K562 (cell line): ENCODE results near the gene HSPA5. TPM values are rescaled to one million over a fixed set of nuclear protein-coding genes. Genes with fewer than 3 reads are reported as not detected.

Experiments used
- ASH1L ChIP-seq: fragments of 450-650 bp; IDR thresholded peaks from 2 replicates; pipeline ENCODE4 v1.6.1; 2018; ENCODE audit warnings: borderline replicate concordance, mild to moderate bottlenecking, low read depth; ENCODE audit not compliant: partially characterized antibody
- HMG20B ChIP-seq: fragments of 250-450 bp; sonication (Bioruptor Pico); IDR thresholded peaks from 2 replicates; pipeline ENCODE4 v1.5.0; 2021; ENCODE audit warnings: mild to moderate bottlenecking
- NFIX ChIP-seq: fragments of 250-450 bp; sonication (Bioruptor Pico); IDR thresholded peaks from 2 replicates; pipeline ENCODE4 v1.4.0; 2020; ENCODE audit warnings: low read depth, mild to moderate bottlenecking, moderate library complexity
- NFXL1 ChIP-seq: fragments of 450-650 bp; formaldehyde crosslinking; IDR thresholded peaks from 2 replicates; pipeline ENCODE4 v1.4.0; 2021; ENCODE audit warnings: mild to moderate bottlenecking
- PHF20 ChIP-seq: fragments of 450-650 bp; IDR thresholded peaks from 2 replicates; pipeline ENCODE4 v1.6.1; 2018; ENCODE audit not compliant: partially characterized antibody
- SP2 ChIP-seq: IDR thresholded peaks from 2 replicates; pipeline ENCODE4 v1.6.1; 2011; ENCODE audit warnings: mild to moderate bottlenecking, low read depth, low read length, moderate library complexity; ENCODE audit not compliant: poor library complexity, severe bottlenecking; ENCODE audit errors: extremely low read depth
- SUPT5H ChIP-seq: fragments of 450-650 bp; IDR thresholded peaks from 2 replicates; pipeline ENCODE4 v1.6.1; 2016
- U2AF1 ChIP-seq: fragments of 200-400 bp; formaldehyde crosslinking; optimal IDR thresholded peaks from 2 replicates; pipeline ENCODE3; 2017; ENCODE audit warnings: mild to moderate bottlenecking, low read depth, low read length, moderate library complexity
- ZNF592 ChIP-seq: fragments of 450-650 bp; IDR thresholded peaks from 2 replicates; pipeline ENCODE4 v1.6.1; 2017; ENCODE audit warnings: antibody characterized with exemption, mild to moderate bottlenecking
- polyA plus RNA-seq, 8 experiments: library from polyadenylated mRNA; depleted of rRNA in 4 of 8; stranded (reverse) in 5 of 8; unstranded in 3 of 8; fragments of >200 nt; fragmentation: Nextera tagmentation in 2 of 8; fragmentation: Illumina TruSeq in 1 of 8; extraction: Ambion mirVana in 2 of 8; extraction: Trizol in 1 of 8; gene quantifications; 2 replicates each; pipeline versions ENCODE4 v1.2.1 to v1.2.3, GENCODE V29; 2011 to 2014; ENCODE audit warnings: inconsistent platforms in 1 of 8, missing spikeins in 1 of 8
- total RNA-seq, 7 experiments: library from RNA; depleted of rRNA in 6 of 7; stranded (reverse); fragments of >200 nt in 6 of 7; fragmentation: Illumina TruSeq in 2 of 7; extraction: Trizol in 2 of 7; gene quantifications; 2 replicates each; pipeline versions ENCODE4 v1.2.1 to v1.2.3, GENCODE V29; 2011 to 2021; ENCODE audit warnings: low replicate concordance in 1 of 7
- TF ChIP-seq, protein P1 (sequence below), 3 experiments: fragments of 200-800 bp in 1 of 3; fragments of 250-450 bp in 1 of 3; fragments of 450-650 bp in 1 of 3; sonication (Bioruptor Pico) in 1 of 3; sonication (Bioruptor generic) in 1 of 3; formaldehyde crosslinking in 1 of 3; IDR thresholded peaks; 2 replicates each; pipeline versions ENCODE4 v1.6.1 to v1.8.0; 2016 to 2022; ENCODE audit warnings: mild to moderate bottlenecking in 2 of 3, missing genetic modification characterization in 2 of 3, missing compliant biosample characterization in 1 of 3, moderate library complexity in 1 of 3

HSPA5 gene
- total and polyA plus RNA-seq, 9 of the 15 experiments (the other 6 are each of a cell fraction or from before 2014, with no cell fraction given): 48.0 to 265 (median 113) TPM

DNA sequence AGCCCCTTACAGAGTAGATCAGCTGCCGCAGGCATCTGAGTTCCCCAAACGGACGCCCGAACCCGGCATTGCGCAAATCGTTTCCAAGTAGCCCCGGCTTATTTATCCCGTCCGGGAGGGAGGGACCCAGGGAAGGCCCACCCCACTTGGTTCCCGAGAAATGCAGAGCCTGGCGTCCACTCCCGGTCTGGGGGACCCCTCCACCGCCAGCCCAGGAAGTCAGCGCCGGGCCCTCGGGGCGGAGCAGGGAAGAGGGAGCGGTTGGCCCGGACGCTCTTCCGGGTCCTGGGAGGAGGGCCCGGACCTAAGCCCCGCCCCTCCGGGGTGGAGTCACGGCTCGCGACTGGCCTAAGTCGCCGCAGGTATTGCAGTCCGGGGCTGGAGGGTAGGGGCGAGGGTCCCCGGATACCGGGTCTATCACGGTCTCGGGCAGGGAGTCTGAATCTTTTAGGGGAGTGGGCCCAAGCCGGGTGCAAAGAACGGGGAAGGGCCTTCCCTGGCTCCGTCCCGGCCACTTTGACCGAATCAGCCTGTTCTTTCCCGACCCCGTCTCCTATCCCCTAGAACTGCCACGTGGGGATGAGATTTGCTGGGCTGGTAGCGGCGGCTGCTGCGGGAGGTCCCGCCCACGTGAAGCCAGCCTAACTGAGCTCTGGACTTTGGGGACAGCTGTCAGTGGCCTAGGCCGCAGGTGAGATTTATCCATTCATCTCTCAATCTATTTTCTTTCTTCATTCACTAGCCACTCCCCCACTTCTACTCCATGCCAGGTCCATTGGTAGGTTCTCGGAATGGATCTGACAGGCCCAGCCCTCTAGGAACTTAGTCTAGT lies 40.7 kb downstream of the HSPA5 start, which contains the start of gene RABEPK (continued):
- TF ChIP-seq ZNF592: no peak
- TF ChIP-seq, protein P1, sequence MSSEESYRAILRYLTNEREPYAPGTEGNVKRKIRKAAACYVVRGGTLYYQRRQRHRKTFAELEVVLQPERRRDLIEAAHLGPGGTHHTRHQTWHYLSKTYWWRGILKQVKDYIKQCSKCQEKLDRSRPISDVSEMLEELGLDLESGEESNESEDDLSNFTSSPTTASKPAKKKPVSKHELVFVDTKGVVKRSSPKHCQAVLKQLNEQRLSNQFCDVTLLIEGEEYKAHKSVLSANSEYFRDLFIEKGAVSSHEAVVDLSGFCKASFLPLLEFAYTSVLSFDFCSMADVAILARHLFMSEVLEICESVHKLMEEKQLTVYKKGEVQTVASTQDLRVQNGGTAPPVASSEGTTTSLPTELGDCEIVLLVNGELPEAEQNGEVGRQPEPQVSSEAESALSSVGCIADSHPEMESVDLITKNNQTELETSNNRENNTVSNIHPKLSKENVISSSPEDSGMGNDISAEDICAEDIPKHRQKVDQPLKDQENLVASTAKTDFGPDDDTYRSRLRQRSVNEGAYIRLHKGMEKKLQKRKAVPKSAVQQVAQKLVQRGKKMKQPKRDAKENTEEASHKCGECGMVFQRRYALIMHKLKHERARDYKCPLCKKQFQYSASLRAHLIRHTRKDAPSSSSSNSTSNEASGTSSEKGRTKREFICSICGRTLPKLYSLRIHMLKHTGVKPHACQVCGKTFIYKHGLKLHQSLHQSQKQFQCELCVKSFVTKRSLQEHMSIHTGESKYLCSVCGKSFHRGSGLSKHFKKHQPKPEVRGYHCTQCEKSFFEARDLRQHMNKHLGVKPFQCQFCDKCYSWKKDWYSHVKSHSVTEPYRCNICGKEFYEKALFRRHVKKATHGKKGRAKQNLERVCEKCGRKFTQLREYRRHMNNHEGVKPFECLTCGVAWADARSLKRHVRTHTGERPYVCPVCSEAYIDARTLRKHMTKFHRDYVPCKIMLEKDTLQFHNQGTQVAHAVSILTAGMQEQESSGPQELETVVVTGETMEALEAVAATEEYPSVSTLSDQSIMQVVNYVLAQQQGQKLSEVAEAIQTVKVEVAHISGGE (CRISPR knock-in tag; IDR thresholded peaks at IDR 0.05): peak; percentile 68 to 94 (median 74); a peak in 5 of 6 replicates
- TF ChIP-seq SUPT5H: peak; percentile 89
- TF ChIP-seq U2AF1: no peak
- TF ChIP-seq NFIX (CRISPR knock-in tag): no peak
- TF ChIP-seq PHF20: peak; percentile 60
- no peak for TF ChIP-seq NFXL1 (CRISPR knock-in tag)
- no peak for TF ChIP-seq ASH1L
- no peak for TF ChIP-seq SP2
- TF ChIP-seq HMG20B (CRISPR knock-in tag): no peak
